ENCODE data around the gene TRIM69.

GRCh38 chr15:44705986-44706385 is 30.3 kb upstream of the TRIM69 start:
- TF ChIP-seq CTCF (IDR thresholded peaks at IDR 0.05) (no peak), POLR2A (IDR thresholded peaks at IDR 0.05) (no peak)
